ENCODE data around the gene ITGAL. TPM values are rescaled to one million over a fixed set of nuclear protein-coding genes. Genes with fewer than 3 reads are reported as not detected.

ITGAL gene
- total and polyA plus RNA-seq, 4 donors = 14.4 to 48.1 (median 24.0) TPM

DNA sequence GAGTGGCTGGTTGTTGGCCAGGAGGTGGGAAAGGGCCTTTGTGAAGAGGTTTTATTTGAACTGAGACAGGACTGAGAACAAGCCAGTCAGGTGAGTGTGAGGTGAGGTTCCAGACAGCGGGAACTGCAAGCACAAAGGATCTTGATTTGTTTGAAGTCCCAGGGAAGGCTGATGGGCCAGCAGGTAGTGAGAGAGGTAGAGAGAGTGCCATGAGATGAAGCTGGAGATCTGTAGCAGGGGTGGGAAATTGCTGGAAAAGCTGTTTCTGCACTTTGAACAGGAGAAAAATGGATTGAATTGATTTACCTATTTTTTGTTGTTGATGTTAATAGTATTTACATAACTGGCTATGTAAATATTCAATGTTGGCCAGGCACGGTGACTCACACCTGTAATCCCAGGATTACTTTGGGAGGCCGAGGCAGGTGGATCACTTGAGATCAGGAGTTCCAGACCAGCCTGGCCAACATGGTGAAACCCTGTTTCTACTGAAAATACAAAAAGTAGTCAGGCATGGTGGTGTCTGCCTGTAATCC, 35.0 kb upstream of the ITGAL start:
- DNase-seq (peak in 1 of 3 donors; percentile 34), ATAC-seq (ENCODE audit: insufficient read depth, low FRiP score) (no peak)
- no peaks in the 10 kb centered on the region for H3K27me3 ChIP-seq (ENCODE audit: control insufficient read depth in 3 of 3, insufficient read depth in 3 of 3, low read length in 2 of 3)
- H3K36me3 ChIP-seq (ENCODE audit: control insufficient read depth in 4 of 4, insufficient read depth in 4 of 4, low read length in 4 of 4) = no peaks in the 10 kb centered on the region
- H3K27ac ChIP-seq (ENCODE audit: low read depth in 1 of 2, low read length in 1 of 2) = no peak overlapping the region
- H3K9ac ChIP-seq (ENCODE audit: insufficient read depth in 1 of 2, low read length in 2 of 2) = no peak overlapping the region
- WGBS, 2 donors = 58 to 86% methylated on average over 3 of the region's 3 CpGs
- H3K9me3 ChIP-seq (ENCODE audit: control insufficient read depth in 4 of 4, insufficient read depth in 3 of 4, low read length in 3 of 4) = peaks cover 0 to 1% (median 0%) of the 10 kb centered on the region in 4 donors
- TF ChIP-seq, protein P1, sequence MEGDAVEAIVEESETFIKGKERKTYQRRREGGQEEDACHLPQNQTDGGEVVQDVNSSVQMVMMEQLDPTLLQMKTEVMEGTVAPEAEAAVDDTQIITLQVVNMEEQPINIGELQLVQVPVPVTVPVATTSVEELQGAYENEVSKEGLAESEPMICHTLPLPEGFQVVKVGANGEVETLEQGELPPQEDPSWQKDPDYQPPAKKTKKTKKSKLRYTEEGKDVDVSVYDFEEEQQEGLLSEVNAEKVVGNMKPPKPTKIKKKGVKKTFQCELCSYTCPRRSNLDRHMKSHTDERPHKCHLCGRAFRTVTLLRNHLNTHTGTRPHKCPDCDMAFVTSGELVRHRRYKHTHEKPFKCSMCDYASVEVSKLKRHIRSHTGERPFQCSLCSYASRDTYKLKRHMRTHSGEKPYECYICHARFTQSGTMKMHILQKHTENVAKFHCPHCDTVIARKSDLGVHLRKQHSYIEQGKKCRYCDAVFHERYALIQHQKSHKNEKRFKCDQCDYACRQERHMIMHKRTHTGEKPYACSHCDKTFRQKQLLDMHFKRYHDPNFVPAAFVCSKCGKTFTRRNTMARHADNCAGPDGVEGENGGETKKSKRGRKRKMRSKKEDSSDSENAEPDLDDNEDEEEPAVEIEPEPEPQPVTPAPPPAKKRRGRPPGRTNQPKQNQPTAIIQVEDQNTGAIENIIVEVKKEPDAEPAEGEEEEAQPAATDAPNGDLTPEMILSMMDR (IDR thresholded peaks at IDR 0.05; ENCODE audit: control extremely low read depth, extremely low read depth) = no peak
- no peak overlapping the region for H3K4me3 ChIP-seq
- H3K4me1 ChIP-seq (ENCODE audit: control insufficient read depth in 5 of 5, insufficient read depth in 5 of 5, low read length in 5 of 5) = no peaks in the 10 kb centered on the region

DNA sequence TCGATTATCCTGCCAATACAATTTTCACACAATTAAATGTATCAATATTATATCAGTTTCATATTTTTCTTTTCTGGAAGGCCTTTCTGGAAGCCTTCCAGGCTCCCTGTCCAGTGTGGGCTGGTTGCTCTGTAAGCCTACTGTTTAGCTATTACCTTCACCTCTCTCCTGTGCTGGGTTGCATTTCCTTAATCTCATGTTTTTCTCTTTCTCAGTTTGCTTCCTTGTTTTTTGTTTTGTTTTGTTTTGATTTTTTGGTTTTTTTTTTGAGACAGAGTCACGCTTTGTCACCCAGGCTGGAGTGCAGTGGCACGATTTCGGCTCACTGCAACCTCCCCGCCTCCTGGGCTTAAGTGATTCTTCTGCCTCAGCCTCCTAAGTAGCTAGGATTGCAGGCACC, 33.7 kb upstream of the ITGAL start:
- Histone ChIP-seq H3K9ac (ENCODE audit: insufficient read depth in 1 of 2, low read length in 2 of 2) (no peak overlapping the region), H3K27me3 (ENCODE audit: control insufficient read depth in 3 of 3, insufficient read depth in 3 of 3, low read length in 2 of 3) (no peaks in the 10 kb centered on the region), H3K4me3 (no peak overlapping the region), H3K4me1 (ENCODE audit: control insufficient read depth in 5 of 5, insufficient read depth in 5 of 5, low read length in 5 of 5) (peaks cover 0 to 3% (median 0%) of the 10 kb centered on the region in 5 donors), H3K27ac (ENCODE audit: low read depth in 1 of 2, low read length in 1 of 2) (no peak overlapping the region), H3K9me3 (ENCODE audit: control insufficient read depth in 4 of 4, insufficient read depth in 3 of 4, low read length in 3 of 4) (peaks cover 0 to 1% (median 0%) of the 10 kb centered on the region in 4 donors), H3K36me3 (ENCODE audit: control insufficient read depth in 4 of 4, insufficient read depth in 4 of 4, low read length in 4 of 4) (peaks cover 0 to 6% (median 2%) of the 10 kb centered on the region in 4 donors)
- WGBS, 2 donors = 88 to 91% methylated on average over 5 of the region's 5 CpGs
- no peak for DNase-seq
- TF ChIP-seq, protein P1 (IDR thresholded peaks at IDR 0.05; ENCODE audit: control extremely low read depth, extremely low read depth) = no peak
- no peak for ATAC-seq (ENCODE audit: insufficient read depth, low FRiP score)

- Histone ChIP-seq H3K4me3 (no peak overlapping the region), H3K27ac (ENCODE audit: low read depth in 1 of 2, low read length in 1 of 2) (no peak overlapping the region), H3K9me3 (ENCODE audit: control insufficient read depth in 4 of 4, insufficient read depth in 3 of 4, low read length in 3 of 4) (peaks cover 0 to 5% (median under 1%) of the 10 kb centered on the region in 4 donors), H3K27me3 (ENCODE audit: control insufficient read depth in 3 of 3, insufficient read depth in 3 of 3, low read length in 2 of 3) (no peaks in the 10 kb centered on the region), H3K9ac (ENCODE audit: insufficient read depth in 1 of 2, low read length in 2 of 2) (no peak overlapping the region), H3K36me3 (ENCODE audit: control insufficient read depth in 4 of 4, insufficient read depth in 4 of 4, low read length in 4 of 4) (peaks cover 0 to 14% (median 5%) of the 10 kb centered on the region in 4 donors), H3K4me1 (ENCODE audit: control insufficient read depth in 5 of 5, insufficient read depth in 5 of 5, low read length in 5 of 5) (peaks cover 0 to 12% (median 4%) of the 10 kb centered on the region in 5 donors)
- 71 to 76% methylated on average over 6 of the region's 6 CpGs for WGBS, 2 donors
- ATAC-seq (ENCODE audit: insufficient read depth, low FRiP score) (no peak), DNase-seq (no peak)
- TF ChIP-seq, protein P1 (IDR thresholded peaks at IDR 0.05; ENCODE audit: control extremely low read depth, extremely low read depth) = no peak
These were observed 32.7 kb upstream of the ITGAL start for GRCh38 chr16:30439720-30440348.

All from lung (tissue), 12 donors.